ENCODE measurements around the gene FGFR3. TPM values are rescaled to one million over a fixed set of nuclear protein-coding genes. Genes with fewer than 3 reads are reported as not detected.

Gene FGFR3
- total RNA-seq, 1 experiment from 2014 or later, result 73.4 TPM

DNA sequence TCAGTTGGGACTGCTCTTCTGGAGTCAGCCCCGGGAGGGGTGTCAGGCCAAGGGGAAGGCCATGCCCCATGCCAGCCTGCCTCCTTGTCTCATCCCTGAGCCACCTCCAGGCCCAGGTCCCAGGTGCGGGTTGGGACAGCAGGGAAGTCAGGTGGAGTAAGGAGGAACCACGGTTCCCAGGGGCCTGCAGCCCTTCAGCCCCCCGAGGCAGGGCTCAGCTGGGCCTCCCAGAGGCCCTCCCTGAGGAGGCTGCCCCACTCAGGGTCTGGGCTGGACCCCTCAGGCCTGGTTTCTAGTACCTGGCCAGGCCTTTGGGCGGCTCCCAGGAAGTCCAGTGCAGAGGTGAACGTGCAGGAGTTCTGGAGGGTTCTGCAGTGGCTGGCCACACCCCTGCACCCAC is 23.4 kb upstream of the FGFR3 start:
- no peak for DNase-seq (ENCODE audit: low spot score)

DNA sequence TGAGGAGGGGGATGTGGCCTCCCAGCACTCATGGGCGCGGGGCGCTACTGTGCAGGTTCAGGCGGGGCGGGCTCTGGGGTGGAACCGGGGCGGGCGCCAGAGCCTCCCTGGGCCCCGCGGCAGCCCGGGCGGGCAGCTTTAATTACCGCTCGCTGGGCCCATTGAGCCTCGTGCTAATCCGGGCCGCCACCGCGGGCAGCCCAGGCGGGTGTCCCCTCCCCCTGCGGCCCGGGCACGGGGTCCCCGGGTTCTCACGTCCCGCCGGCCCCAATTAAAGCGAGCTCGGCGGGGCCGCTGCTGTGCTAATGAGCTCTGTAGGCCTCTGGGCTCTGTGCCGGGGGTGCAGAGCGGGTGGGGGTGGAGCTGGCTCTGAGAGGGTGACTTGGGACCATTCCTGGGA is 22.8 kb upstream of the FGFR3 start:
- DNase-seq (ENCODE audit: low spot score), result no peak

DNA sequence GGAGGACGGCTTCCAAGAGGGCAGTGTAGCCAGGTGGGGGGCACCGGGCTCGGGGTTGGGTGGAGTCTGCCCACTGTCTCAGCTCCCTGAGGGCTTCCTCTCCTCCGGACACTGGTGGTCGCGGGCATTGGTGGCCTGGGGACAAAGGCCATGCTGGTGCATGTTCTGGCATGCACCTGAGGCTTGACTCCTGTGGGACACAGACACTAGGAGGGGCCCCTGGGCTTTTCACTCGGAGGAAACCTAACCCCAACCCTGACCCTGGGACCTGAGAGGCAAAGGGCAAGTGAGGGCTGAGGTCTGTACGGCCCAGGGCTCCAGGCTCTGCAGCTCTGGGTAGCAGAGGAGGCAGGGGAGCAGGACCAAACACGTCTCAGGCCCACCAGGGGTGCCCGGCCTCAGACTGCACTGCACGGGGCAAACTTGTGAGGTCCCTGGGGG is 22.3 kb upstream of the FGFR3 start:
- no peak for DNase-seq (ENCODE audit: low spot score)

DNA sequence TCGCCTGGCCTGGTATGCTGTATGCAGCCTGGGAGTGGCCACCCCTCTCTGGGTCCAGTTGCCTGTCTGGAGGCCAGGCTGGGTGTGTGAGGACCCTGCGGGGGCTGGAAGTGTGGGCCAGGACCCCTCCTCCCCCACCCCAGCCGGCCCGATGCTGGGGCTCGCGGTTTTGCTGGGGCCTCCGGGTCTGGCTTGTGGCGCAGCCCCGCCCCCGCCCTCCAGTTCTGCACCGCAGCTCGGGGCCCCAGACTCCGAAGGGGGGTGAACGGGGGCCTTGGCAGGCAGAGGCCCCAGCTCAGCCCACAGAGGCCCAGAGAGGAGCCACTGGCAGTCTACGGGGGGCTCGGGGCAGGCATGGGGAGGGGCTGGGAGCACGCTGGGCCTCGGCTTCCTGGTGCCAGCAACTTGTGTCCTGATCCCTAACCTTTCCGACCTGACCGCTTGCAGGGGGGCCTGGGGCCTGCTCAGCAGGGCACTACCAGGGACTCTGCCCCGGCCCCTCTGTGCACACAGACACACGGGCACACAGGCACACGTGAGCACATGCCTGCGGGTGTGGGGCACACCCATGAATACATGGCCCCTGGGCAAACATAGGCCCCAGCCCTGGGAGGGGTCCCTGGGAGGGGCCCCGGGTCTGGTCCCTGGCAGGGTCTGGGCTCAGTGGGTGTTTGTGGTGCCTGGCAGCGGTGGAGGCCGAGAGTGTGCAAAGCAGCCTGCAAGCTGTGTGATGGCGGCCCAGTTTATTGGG is 21.4 kb upstream of the FGFR3 start:
- no peak for DNase-seq (ENCODE audit: low spot score)

DNA sequence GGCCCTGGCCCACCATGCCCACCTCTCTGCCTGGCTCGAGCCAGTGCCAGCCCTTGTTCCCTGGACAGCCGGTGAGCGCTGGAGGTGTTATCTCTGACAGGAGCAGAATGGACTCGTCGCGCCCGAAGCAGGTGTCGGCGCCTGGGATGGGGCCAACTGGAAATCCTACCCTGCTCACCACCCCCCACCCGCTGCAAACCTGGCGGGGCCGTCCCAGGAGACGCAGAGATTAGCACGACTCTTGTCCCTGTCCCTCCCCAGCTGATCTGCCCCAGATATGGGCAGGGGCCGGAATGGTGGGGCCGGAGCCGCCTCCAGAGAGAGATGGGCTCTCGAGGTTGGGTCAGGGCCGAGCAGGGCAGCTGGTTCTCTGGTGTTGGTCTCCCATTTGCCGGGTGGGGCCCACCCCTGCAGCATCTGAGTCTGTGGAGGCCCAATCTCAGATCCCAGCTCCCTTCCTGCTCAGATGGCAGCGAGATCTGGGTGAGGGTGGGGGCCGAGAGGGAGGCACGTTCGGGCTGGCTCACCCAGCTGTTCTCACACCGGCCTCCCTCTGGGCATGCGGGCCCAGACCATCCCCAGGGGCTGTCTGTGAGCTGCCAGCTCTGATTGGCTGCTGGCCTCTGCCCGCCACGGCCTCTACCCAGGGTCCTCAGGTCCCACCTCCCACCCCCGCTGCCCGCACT is 20.1 kb upstream of the FGFR3 start:
- DNase-seq (ENCODE audit: low spot score), result no peak

DNA sequence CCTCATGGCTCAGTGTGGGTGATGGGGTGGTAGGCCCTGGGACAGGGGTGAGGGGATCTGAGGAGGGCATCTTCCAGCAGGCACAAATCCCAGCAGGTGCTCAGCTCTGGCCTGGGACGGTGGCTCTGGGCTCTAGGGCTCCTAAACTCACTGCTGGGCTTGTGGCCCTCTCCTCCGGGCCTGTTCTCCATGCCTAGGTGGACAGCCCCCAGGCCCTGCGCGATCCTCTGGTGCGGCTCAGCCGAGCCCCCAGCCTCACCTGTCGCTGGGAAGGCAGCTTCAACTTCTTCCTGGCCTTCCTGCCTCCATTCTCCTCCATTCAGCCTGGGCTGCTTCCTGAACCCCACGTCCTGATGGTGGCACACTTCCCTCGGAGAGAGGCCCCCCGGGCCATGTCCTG is 19.3 kb upstream of the FGFR3 start:
- no peak for DNase-seq (ENCODE audit: low spot score)

DNA sequence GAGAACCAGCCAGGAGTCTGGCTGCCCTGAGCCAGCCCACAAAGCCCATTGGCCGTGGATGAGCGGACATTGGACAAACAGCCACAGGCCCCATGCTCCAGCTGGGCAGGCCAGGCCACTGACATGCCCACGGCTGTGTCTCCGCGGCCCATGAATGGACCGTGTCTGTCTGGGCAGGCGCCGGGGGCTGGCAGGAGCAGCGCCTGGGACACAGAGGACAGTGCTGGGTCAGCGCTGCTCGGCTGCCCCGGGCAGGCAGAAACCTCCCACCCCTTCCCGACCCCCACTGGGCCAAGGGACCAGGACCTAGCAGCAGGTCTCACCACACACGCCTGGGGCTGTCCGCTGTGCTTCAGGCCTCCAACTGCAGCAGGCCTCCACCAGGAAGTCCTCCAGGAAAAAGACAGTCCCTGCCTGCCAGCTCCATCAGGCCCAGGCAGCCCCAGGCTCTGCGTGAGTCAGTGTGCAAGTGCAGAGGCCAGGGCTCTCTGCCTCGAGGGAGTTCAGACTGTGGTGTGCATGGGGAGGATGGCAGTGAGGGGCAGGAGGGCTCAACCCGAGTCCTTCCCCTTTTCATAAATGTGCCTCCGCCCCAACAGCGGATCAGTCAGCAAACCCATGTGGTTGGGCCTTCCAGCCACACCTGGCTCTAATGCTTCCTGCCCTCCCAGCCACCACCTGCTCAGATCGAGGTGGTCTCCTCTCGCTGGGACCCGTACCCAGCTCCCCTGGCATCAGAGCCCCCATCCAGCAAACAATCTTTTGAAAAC is 17.2 kb upstream of the FGFR3 start:
- DNase-seq (ENCODE audit: low spot score), result no peak

DNA sequence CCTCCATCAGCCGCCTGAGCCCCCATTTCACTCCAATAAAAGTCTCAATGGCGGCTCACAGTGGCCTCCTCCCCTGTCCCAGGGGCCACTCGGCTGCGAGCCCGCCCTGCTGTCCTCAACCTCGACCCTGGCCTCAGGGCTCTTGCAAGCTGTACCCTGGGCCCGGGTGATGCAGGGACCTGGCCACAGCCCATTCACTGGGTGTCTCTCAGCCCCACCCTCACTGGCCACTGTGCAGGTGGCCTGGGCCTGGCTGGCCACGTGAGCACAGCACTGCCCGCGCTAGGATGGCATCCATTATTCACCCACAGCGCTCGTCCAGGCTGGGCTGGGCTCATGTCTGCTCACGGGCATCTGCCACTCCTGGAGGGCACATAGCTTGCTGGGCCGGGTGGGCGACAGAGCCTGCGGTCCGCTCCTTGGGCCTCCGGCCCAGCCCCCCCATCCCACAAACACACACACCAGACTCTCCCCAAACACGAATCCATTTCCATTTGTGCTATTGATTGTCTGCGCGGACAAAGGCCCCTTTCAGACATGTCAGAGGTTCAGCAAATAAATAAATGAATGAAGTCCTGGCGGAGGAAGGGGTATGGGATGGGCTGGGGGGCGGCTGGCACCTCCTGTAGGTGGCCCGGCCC is 16.5 kb upstream of the FGFR3 start:
- DNase-seq (ENCODE audit: low spot score), result no peak

DNA sequence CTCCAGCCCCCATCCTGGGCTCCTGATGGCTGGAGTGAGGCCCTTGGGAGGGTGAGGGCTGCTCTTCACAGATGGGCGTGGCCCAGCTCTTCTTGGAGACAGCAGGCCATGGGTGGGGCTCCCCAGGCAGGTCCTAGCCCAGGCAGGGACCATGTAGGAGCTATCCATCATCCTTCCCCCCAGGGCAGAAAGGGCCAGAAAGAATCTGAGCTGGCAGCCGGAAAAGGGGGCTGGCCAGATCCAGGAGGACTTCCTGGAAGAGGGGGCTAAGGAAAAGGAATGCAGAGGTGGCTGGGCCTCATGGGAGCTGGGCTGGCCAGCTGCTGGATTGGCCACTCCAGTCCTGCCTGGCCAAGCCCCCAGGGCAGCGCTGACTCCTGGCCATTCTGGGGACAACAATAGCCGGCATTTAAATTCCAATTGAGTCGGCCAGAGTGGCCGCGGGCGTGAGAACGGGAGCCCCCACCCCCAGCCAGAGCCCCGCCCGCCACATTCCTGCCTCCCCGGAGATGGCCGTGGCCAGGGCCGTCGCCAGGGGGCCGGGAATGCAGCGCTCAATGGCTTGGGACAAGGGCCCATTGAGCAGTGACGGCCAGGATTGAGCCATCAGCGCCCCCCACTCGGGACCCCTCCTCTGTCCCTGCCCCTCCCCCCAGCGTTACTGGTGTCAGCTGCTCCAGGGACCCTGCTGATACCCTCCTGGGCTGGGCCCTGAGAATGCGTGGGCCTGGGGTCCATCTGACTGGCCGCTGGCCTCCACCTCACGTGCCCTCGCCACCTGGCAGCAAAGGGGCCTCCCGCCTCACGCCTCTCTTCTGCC is 15.1 kb upstream of the FGFR3 start:
- DNase-seq (ENCODE audit: low spot score), result no peak

DNA sequence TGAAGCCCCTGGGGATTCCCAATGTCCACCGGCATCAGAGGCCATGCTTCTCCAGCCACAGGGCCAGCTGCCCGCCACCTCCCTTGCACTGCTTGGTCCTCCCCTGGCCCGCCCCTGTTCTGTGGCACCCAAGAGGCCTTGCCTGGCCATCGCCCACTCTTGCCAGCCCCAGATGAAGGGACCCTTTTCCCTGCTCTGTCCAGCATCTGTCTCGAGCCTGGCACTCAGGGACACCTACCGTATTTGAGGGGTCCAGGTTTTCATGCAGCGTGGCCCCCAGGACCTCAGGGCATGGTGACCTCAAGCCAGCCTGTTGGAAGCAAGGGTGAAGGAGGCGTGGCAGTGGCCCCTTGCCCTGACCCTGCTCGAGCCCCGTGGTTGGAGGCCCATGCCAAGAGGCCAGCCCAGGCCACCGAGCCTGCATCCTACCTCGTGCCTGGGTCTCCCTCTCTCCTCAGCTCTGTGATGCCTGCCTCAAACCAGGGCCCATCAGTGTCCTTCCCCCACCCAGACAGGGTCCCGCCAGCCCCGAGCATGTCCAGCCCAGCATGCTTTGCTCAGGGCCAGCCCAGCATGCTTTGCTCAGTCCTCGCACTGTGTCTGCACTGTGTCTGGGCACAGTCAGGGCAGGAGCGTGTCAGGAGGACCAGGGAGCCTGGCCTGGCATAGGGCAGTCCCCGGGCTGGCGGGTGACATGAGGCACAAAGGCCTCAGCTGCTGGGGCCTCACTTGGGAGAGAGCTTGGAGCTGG is 14.3 kb upstream of the FGFR3 start:
- no peak for DNase-seq (ENCODE audit: low spot score)

DNA sequence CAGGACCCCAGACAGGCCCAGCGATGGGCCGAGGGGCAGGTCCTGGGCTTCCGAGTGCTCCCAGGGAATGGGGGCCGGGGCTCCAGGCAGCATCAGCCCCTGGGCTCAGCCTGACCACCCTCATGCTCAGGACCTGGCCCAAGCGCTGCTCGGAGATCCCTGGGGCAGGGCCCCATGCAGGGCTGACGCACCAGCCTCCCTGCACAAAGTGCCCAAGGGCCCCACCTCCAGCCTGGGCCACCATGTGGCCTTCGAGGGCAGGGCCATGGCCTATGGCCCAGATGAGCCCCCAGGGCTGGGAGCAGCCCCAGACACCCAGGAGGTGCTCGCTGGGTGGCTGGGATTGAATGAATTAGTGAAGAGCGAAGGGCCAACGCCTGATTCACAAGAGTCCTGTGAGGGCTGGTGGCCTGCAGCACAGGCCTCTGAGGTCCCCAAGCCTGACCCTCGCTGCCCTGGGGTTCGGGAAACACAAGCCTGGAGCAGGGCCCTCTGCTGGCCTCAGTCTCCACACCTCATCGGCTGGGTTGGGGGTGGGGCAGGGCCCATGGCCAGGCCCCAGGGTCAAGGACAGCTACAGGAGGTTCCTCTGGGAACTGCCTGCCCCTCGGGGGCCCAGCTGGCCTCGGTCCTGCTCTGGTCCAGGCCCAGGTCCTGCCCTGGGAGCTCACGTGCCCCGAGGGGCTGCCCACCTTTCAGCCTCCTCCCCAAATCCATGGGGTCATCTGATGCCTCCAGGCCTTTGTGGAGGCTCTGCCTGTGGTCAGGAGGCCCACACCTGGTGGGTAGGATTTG is 13.3 kb upstream of the FGFR3 start:
- DNase-seq (ENCODE audit: low spot score), result no peak

DNA sequence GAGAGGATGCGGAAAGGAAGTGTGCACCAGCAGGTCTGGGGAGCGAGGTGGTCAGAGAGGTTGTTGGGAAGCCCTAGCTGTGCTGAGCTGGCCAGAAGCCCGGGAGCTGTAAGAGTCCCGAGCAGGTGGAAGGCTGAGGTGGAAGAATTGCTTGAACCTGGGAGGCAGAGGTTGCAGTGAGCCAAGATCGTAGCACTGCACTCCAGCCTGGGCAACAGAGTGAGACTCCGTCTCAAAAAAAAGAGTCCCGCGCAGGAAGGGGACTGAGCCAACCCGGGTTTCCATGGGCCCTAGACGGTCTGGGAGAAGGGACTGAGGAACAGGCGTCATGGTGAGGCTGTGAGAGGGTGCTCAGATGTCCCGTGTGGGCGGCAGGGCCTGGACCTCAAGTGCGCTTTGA is 12.7 kb upstream of the FGFR3 start:
- no peak for DNase-seq (ENCODE audit: low spot score)

DNA sequence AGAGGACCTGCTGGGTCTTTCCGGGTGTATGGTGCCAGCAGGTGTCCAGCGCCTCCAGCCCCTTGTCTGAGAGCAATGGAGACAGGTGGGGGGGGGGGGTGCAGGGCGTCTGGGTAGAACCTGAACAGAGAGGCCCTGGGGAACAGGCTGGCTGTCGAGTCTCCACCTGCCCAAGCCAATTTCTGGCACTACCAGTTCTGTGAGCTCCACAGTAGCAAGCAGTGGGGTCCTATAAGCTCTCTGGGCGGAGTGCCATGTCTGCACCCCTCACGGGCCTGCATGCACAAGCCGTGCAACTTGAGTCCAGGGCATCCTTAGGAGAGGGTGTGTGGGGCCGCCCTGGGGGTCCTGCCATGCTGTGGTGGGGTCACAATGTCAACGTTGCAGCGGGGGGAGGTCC is 10.1 kb upstream of the FGFR3 start:
- DNase-seq (ENCODE audit: low spot score), result no peak

DNA sequence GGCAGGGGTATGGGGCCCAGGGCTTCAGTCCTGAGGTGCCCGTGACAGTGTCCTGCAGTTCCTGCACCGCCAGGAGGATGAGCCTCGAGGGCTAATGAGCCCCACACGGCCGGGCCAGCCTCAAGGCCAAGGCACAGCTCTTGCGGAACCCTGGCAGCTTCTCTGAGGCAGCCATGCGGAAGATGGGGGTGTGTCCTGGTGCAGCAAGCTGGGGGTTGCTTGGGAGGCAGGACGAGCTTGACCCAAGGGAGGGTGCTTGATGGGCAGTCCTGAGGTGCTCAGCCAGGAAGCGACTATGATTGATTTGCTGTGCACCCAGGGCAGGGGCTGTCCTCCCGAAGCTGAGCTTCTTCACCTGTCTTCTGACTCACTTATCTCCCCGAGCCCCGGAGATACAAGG is 9.1 kb upstream of the FGFR3 start:
- DNase-seq (ENCODE audit: low spot score), result no peak

DNA sequence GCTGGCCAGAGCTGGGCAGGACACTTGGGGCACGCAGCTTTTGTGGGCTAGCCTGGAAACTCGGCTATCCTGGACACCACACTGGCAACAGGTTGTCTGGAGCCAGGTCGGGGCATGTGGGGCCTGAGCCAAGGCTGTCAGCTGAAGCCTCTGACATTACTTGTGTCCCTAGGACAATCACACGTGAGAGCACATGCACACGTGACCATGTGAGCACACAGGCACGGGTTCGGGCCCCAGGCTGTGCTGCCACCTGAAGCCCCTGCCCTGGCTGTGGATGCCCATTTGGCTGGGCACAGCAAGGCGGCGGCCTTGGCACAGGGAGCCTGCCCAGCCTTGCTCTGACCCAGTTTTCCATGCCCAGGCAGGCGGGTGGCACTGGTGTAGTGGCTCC is 8.7 kb upstream of the FGFR3 start:
- DNase-seq (ENCODE audit: low spot score), result no peak

DNA sequence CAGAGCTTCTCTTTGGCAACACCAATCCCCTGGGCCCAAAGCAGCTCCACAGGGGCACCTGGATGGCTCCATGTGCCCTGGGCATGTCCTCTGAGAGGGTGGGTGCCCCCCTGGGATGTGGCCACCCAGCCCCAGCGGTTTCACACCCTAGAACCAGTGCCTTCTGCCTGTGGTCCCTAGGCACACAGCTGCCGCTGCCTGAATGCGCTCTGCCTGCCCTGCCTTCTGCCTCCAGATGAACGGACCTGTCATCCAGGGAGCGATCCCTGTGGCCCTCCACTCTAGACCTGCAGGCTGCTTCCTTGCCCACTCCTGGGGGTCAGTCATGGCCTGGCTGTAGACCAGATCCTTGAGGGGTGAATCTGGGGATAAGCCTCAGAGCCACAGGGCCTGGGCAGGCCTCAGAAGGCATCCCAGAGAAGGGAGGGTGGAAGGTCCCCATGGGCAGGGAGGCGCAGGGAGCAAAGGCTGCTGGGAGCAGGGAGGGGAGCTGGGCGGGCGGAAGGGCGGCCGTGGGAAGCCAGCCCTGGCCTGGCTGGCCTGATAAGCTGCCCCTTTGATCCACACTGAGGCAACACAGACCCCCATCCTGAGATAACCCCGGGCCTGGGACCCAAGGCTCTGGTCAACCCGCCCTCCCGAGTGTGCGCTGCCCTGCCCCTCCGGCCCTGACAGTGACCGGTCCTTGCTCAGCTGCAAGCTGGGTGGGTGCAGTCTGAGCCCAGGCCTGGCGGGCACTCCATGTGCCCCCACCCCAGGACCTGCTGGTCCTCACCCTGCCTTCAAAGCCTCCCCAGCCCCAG is 8.1 kb upstream of the FGFR3 start:
- DNase-seq (ENCODE audit: low spot score), result no peak

DNA sequence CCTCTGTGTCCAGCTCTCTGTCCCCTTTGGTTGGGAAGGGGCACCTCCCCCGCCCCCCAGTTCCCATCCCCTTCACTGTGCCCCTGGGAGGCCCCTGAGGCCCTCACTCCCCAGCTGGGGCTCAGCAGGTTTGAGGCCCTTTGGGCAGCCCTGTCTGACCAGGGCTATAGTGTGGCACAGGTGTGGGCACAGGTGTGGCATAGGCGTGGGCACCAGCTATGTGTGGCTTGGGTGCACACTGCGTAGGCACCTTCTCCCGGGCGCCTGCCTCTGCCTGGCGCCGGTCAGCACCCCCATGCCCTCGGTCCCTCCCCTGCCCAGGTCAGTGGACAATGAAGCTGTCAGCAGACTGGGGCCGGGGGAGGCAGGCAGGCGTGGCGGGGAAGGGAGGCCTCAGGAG is 7.5 kb upstream of the FGFR3 start:
- DNase-seq (ENCODE audit: low spot score), result no peak

DNA sequence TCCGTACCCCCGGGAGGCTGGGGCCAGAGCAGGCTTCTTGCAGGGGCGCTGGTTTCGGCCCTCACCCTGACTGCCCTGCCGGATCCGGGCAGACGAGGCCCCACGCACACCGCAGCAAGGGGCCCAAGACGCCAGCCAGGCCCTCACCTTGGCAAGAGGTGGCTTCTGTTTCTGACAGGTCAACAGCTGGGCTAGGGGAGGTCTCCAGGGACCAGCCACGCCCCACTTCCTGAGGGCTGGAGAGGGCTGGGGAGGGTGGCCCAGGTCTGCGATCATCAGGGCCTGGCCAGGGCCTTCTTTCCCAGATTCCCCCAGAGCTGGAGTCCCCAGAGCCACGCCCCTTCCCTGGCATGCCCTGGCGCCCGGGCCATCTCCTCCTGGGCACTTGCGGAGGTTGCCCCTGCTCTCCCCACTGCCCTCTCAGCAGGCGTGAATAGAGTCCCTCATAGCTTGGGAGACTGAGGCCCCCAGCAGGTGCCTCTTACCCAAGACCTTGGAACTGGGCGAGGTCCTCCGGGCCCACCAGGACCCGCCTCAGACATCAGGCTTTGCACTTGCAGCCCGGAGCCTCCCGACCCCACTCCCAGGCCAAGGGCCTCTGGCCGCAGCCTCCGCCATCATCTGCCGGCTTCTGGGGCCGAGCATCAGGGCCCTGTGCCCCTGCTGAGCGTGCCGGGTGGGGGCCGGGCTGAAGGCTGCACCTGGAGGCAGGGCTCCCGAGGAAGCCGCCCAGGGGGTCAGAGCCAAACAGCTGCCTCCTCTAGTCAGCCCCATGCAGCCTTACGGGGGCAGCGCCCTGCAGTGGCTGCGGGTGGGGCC is 6.3 kb upstream of the FGFR3 start:
- DNase-seq (ENCODE audit: low spot score), result no peak

All from HT-29 (cell line).